ENCODE data around the gene RAB1B.

DNA sequence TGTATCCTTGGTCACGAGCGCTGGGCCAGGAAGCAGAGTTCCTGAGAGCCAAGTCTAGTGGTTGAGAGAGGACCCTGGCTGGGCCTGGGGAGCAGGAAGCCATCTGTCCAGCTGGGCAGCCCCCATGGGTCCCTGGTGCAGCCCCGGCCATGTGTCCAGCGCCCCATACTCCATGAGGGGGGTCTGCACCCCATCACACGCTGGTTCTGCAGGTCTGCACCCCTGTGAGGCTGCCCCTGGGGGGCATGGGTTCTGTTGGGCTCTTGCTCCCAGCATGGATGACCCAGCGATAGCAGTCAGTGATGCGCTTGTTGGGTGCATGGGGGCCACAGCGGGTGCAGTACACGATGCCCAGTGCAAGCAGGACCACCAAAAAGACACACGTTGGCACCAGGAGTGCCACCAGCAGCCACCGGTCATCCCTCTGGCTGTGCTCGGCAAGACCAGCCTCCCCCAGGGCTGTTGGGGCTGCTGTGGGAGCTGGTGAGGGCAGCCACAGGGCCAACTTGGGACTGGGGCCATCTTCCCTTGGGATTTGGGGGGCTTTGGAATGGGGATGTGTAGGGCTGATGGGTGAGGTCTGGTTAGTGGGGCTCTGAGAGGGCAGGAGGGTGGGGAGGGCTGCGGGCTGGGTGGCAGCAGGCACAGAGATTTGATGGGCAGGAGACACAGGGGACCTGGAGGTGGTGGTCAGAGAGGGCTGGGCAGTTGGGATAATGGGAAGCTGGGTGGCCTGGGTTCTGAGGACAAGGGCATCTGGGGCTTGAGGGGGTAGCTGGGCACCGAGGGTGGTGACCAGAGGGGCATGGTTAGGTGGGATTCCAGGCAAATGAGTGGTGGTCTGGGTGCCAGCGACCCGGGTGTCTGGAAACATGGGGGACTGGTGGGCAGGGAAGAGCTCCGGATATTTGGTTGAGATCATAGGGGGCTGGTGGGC lies 46.4 kb downstream of the RAB1B start:
- TF ChIP-seq, protein P1, sequence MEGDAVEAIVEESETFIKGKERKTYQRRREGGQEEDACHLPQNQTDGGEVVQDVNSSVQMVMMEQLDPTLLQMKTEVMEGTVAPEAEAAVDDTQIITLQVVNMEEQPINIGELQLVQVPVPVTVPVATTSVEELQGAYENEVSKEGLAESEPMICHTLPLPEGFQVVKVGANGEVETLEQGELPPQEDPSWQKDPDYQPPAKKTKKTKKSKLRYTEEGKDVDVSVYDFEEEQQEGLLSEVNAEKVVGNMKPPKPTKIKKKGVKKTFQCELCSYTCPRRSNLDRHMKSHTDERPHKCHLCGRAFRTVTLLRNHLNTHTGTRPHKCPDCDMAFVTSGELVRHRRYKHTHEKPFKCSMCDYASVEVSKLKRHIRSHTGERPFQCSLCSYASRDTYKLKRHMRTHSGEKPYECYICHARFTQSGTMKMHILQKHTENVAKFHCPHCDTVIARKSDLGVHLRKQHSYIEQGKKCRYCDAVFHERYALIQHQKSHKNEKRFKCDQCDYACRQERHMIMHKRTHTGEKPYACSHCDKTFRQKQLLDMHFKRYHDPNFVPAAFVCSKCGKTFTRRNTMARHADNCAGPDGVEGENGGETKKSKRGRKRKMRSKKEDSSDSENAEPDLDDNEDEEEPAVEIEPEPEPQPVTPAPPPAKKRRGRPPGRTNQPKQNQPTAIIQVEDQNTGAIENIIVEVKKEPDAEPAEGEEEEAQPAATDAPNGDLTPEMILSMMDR (IDR thresholded peaks at IDR 0.05; ENCODE audit: low read depth, low read length, poor library complexity, severe bottlenecking): no peak
- TF ChIP-seq EZH2phosphoT487 (IDR thresholded peaks at IDR 0.05; ENCODE audit: borderline replicate concordance, low read length): no peak

All from DOHH2 (cell line).